SH-SY5Y (cell line): ENCODE results near the gene EME2.

ENCODE experiments used
- GATA2 ChIP-seq: IDR thresholded peaks from 2 replicates; pipeline ENCODE4 v1.6.1; 2011; ENCODE audit warnings: mild to moderate bottlenecking, low read depth, low read length
- GATA3 ChIP-seq: IDR thresholded peaks from 2 replicates; pipeline ENCODE4 v1.6.1; 2011; ENCODE audit warnings: low read depth, mild to moderate bottlenecking, low read length, moderate library complexity

- TF ChIP-seq GATA2 (no peak), GATA3 (no peak)
These were observed 13.2 kb downstream of the EME2 start for GRCh38 chr16:1785846-1786170.
